ENCODE measurements around the gene LZTR1. TPM values are rescaled to one million over a fixed set of nuclear protein-coding genes. Genes with fewer than 3 reads are reported as not detected.

Gene LZTR1
- total RNA-seq, 1 experiment from 2014 or later: 41.0 TPM

DNA sequence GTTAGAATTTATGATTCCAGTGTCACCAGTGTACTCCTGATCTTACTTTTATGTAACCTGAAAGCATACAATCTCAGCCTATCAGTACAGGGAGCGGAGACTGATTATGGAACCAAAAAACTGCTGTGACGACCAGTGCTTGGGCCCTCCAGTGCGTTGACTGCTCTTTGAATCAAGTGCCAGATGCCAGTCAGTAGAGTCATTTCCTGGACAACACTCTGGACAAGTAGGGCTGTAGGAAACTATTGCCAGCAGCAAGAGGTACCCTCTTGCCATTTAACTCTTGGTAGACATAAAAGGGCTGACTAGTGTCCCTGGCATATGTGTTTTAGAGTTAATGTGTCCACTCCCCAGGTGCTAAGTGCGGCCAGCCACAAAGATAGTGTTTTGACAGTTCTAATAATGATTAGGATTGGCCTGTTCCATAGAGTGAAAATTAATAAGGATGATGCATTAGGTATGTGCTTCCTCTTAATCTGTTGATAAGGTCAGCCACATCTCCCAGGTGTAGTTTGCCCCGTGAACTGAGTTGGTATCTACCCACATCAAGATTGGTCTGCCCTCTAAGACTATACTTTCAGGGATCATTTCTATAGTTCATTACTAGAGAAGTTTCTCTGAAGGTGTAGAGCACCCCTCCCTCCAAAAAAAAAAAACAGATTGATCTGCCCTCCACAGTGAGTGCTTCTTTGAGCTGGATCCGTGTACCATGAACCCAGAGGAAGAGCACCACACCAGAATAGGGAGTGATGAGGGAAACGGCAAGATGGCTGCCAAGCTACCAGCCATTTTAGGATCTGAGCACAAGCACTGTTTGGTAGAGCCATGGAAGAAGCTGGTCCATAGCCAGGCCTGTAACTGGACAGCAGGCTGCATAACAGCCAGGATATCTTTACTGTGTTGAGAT lies 35.8 kb upstream of the LZTR1 start:
- Histone ChIP-seq H3K79me2 (ENCODE audit: low read length) (peaks cover 99% of the 10 kb centered on the region), H3K9me2 (replicated peaks; ENCODE audit: low read length) (no peaks in the 10 kb centered on the region), H4K20me1 (ENCODE audit: low read length) (peaks cover 56% of the 10 kb centered on the region), H3K36me3 (ENCODE audit: low read depth, low read length) (peaks cover 19% of the 10 kb centered on the region; the same call in 1 of the 2 replicates), H2AFZ (ENCODE audit: low read length) (no peak overlapping the region), H3K9ac (ENCODE audit: low read length) (no peak overlapping the region), H3K9me3 (ENCODE audit: low read length) (no peaks in the 10 kb centered on the region), H3K4me3 (ENCODE audit: low read length) (no peak overlapping the region), H3K27ac (ENCODE audit: low read length) (no peak overlapping the region), H3K4me1 (ENCODE audit: insufficient read depth, low read length) (peaks cover 18% of the 10 kb centered on the region; the same call in 1 of the 2 replicates), H3K27me3 (ENCODE audit: low read length) (no peaks in the 10 kb centered on the region), H3K4me2 (ENCODE audit: low read length) (0 out of 2 replicates have a peak overlapping the region, but pooled peaks have one; percentile 7), H3F3A (ENCODE audit: low read length, unreplicated experiment) (no peaks in the 10 kb centered on the region)
- TF ChIP-seq, protein P1, sequence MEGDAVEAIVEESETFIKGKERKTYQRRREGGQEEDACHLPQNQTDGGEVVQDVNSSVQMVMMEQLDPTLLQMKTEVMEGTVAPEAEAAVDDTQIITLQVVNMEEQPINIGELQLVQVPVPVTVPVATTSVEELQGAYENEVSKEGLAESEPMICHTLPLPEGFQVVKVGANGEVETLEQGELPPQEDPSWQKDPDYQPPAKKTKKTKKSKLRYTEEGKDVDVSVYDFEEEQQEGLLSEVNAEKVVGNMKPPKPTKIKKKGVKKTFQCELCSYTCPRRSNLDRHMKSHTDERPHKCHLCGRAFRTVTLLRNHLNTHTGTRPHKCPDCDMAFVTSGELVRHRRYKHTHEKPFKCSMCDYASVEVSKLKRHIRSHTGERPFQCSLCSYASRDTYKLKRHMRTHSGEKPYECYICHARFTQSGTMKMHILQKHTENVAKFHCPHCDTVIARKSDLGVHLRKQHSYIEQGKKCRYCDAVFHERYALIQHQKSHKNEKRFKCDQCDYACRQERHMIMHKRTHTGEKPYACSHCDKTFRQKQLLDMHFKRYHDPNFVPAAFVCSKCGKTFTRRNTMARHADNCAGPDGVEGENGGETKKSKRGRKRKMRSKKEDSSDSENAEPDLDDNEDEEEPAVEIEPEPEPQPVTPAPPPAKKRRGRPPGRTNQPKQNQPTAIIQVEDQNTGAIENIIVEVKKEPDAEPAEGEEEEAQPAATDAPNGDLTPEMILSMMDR (conservative IDR thresholded peaks at IDR 0.05; ENCODE audit: low read depth, low read length): no peak
- TF ChIP-seq EZH2 (IDR thresholded peaks at IDR 0.05; ENCODE audit: low read length, unreplicated experiment): no peak
- TF ChIP-seq EZH2phosphoT487 (IDR thresholded peaks at IDR 0.05; ENCODE audit: borderline replicate concordance, low read length): no peak
- ATAC-seq (peak; percentile 59; the same call in 1 of the 2 replicates), DNase-seq (peak; percentile 42)
- POLR2A ChIA-PET (ENCODE audit: unreplicated experiment): no interaction called here
- intact Hi-C loops (cut with micrococcal nuclease): no loop called here
- BruUV-seq (replicated peaks): no TSS peak
- CTCF ChIA-PET: no interaction called here

DNA sequence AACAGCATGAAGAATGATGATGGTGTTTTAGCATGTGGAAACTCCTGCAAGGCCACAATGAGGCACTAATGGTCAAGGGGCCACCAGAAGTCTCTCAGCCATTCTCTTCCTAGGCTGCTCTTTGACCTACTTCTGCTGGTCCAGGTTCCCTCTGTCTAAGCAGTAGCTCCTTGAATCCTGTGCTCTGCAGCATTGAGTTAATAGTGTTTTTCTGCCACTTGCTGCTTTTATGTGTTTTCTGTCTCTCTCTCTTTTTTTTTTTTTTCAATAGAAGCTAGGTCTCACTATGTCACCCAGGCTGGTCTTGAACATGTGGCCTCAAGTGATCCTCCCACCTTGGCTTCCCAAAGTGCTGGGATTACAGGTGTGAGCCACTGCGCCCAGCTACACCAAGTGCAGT lies 35.1 kb upstream of the LZTR1 start:
- ChIA-PET CTCF (no interaction called here), POLR2A (ENCODE audit: unreplicated experiment) (no interaction called here)
- Histone ChIP-seq H3K27me3 (ENCODE audit: low read length) (no peaks in the 10 kb centered on the region), H4K20me1 (ENCODE audit: low read length) (peaks cover 53% of the 10 kb centered on the region), H3K27ac (ENCODE audit: low read length) (no peak overlapping the region), H3K9me3 (ENCODE audit: low read length) (no peaks in the 10 kb centered on the region), H2AFZ (ENCODE audit: low read length) (no peak overlapping the region), H3K9ac (ENCODE audit: low read length) (no peak overlapping the region), H3K4me1 (ENCODE audit: insufficient read depth, low read length) (peaks cover 18% of the 10 kb centered on the region; the same call in 1 of the 2 replicates), H3K36me3 (ENCODE audit: low read depth, low read length) (peaks cover 24% of the 10 kb centered on the region; the same call in 1 of the 2 replicates), H3F3A (ENCODE audit: low read length, unreplicated experiment) (no peaks in the 10 kb centered on the region), H3K9me2 (replicated peaks; ENCODE audit: low read length) (no peaks in the 10 kb centered on the region), H3K79me2 (ENCODE audit: low read length) (peaks cover 100% of the 10 kb centered on the region), H3K4me2 (ENCODE audit: low read length) (no peak overlapping the region), H3K4me3 (ENCODE audit: low read length) (no peak overlapping the region)
- ATAC-seq: no peak
- DNase-seq: no peak
- no TSS peak for BruUV-seq (replicated peaks)
- intact Hi-C loops (cut with micrococcal nuclease): no loop called here
- no peak for TF ChIP-seq EZH2 (IDR thresholded peaks at IDR 0.05; ENCODE audit: low read length, unreplicated experiment)
- no peak for TF ChIP-seq EZH2phosphoT487 (IDR thresholded peaks at IDR 0.05; ENCODE audit: borderline replicate concordance, low read length)
- TF ChIP-seq, protein P1 (conservative IDR thresholded peaks at IDR 0.05; ENCODE audit: low read depth, low read length): no peak

DNA sequence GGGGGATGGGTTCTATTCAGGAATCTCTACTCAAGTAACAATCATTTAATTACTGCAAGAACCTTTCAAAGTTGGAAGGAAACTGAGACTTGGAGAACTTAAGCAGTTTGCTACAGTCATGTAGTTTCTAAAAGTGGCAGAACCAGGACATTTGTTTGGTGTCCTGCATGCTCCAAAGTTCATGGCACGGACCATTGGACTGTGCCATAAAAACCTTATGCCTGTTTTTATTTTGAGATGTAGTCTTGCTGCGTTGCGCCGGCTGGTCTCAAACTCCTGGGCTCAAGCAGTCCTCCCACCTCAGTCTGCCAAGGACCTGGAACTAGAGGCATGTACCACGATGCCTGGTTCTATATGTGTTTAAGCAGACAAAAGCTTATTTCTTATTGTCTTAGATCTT lies 33.6 kb upstream of the LZTR1 start:
- no peak for DNase-seq
- POLR2A ChIA-PET (ENCODE audit: unreplicated experiment): no interaction called here
- Histone ChIP-seq H3K79me2 (ENCODE audit: low read length) (peaks cover 100% of the 10 kb centered on the region), H3K27me3 (ENCODE audit: low read length) (no peaks in the 10 kb centered on the region), H3K4me3 (ENCODE audit: low read length) (no peak overlapping the region), H4K20me1 (ENCODE audit: low read length) (peaks cover 39% of the 10 kb centered on the region), H3K9me3 (ENCODE audit: low read length) (no peaks in the 10 kb centered on the region), H3K9ac (ENCODE audit: low read length) (no peak overlapping the region), H3K4me1 (ENCODE audit: insufficient read depth, low read length) (peaks cover 18% of the 10 kb centered on the region; the same call in 1 of the 2 replicates), H2AFZ (ENCODE audit: low read length) (no peak overlapping the region), H3K4me2 (ENCODE audit: low read length) (no peak overlapping the region), H3K27ac (ENCODE audit: low read length) (no peak overlapping the region), H3K36me3 (ENCODE audit: low read depth, low read length) (peaks cover 36% of the 10 kb centered on the region; the same call in 1 of the 2 replicates), H3K9me2 (replicated peaks; ENCODE audit: low read length) (no peaks in the 10 kb centered on the region), H3F3A (ENCODE audit: low read length, unreplicated experiment) (no peaks in the 10 kb centered on the region)
- BruUV-seq (replicated peaks): no TSS peak
- CTCF ChIA-PET: no interaction called here
- intact Hi-C loops (cut with micrococcal nuclease): no loop called here
- no peak for ATAC-seq
- no peak for TF ChIP-seq EZH2 (IDR thresholded peaks at IDR 0.05; ENCODE audit: low read length, unreplicated experiment)
- no peak for TF ChIP-seq EZH2phosphoT487 (IDR thresholded peaks at IDR 0.05; ENCODE audit: borderline replicate concordance, low read length)
- TF ChIP-seq, protein P1 (conservative IDR thresholded peaks at IDR 0.05; ENCODE audit: low read depth, low read length): no peak

Data from PC-3 (cell line).